ENCODE data around the gene SLC44A4.

- TF ChIP-seq CTCF (IDR thresholded peaks at IDR 0.05; ENCODE audit: insufficient read depth, low read depth, low read length): no peak
- TF ChIP-seq EZH2 (IDR thresholded peaks at IDR 0.05; ENCODE audit: insufficient read depth, low read length): no peak
These were observed 1.1 kb upstream of the SLC44A4 start for GRCh38 chr6:31879901-31880300.

Measured in astrocyte (in vitro differentiated cells and primary cell).